ENCODE measurements around the gene CDK4. TPM values are rescaled to one million over a fixed set of nuclear protein-coding genes. Genes with fewer than 3 reads are reported as not detected.

CDK4 gene
- total and polyA plus RNA-seq, 2 of the 13 experiments (the other 11 are each of a cell fraction or from before 2014, with no cell fraction given): 191 to 209 TPM

DNA sequence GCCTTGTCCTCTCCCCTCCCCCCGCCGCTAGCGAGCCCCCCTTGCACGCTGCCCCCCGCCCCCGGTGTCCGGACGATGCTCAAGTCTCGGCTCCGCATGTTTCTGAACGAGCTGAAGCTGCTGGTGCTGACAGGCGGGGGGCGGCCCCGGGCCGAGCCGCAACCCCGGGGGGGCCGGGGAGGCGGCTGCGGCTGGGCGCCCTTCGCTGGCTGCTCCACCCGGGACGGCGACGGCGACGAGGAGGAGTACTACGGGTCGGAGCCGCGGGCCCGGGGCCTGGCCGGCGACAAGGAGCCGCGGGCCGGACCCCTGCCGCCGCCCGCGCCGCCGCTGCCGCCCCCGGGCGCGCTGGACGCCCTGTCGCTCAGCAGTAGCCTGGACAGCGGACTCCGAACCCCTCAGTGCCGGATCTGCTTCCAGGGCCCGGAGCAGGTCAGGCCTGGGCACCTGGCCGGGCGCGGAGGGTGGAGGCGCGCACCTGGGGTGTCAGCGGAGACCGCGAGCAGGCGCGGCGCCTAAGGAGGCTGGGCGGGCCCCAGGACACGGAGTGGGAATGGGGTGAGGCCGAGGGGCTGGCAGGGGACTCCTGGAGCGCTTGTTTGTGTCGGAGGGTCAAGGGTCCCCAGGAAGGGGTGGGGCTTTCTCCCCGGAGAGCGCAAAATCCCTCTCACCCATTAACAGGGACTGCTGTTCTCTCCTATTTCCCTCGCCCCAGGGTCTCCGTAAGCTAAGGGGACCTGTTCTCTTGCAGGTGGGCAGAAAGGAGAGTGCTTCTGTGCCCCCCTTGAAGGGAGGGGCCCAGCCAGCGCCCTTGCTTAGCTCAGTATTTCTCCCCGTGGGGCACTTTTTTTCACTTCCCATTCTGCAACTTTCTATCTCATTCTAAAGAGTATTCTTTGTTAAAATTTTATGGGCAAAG lies 3.6 kb upstream of the CDK4 start (continued):
- TF ChIP-seq, protein P1, sequence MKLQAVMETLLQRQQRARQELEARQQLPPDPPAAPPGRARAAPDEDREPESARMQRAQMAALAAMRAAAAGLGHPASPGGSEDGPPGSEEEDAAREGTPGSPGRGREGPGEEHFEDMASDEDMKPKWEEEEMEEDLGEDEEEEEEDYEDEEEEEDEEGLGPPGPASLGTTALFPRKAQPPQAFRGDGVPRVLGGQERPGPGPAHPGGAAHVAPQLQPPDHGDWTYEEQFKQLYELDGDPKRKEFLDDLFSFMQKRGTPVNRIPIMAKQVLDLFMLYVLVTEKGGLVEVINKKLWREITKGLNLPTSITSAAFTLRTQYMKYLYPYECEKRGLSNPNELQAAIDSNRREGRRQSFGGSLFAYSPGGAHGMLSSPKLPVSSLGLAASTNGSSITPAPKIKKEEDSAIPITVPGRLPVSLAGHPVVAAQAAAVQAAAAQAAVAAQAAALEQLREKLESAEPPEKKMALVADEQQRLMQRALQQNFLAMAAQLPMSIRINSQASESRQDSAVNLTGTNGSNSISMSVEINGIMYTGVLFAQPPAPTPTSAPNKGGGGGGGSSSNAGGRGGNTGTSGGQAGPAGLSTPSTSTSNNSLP (IDR thresholded peaks at IDR 0.05; ENCODE audit: low read depth, low read length): no peak
- TF ChIP-seq, protein P2, sequence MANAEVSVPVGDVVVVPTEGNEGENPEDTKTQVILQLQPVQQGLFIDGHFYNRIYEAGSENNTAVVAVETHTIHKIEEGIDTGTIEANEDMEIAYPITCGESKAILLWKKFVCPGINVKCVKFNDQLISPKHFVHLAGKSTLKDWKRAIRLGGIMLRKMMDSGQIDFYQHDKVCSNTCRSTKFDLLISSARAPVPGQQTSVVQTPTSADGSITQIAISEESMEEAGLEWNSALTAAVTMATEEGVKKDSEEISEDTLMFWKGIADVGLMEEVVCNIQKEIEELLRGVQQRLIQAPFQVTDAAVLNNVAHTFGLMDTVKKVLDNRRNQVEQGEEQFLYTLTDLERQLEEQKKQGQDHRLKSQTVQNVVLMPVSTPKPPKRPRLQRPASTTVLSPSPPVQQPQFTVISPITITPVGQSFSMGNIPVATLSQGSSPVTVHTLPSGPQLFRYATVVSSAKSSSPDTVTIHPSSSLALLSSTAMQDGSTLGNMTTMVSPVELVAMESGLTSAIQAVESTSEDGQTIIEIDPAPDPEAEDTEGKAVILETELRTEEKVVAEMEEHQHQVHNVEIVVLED (CRISPR knock-in tag; IDR thresholded peaks at IDR 0.05; ENCODE audit: borderline replicate concordance): no peak; the same call in 1 of the 2 replicates
- TF ChIP-seq SAFB2 (CRISPR knock-in tag; IDR thresholded peaks at IDR 0.05; ENCODE audit: borderline replicate concordance, low read depth) (no peak), ZNF562 (CRISPR knock-in tag; IDR thresholded peaks at IDR 0.05; ENCODE audit: borderline replicate concordance) (no peak), PRMT3 (CRISPR knock-in tag; IDR thresholded peaks at IDR 0.05; ENCODE audit: borderline replicate concordance, low read depth) (no peak), ZNF567 (CRISPR knock-in tag; IDR thresholded peaks at IDR 0.05; ENCODE audit: borderline replicate concordance) (no peak), DR1 (CRISPR knock-in tag; IDR thresholded peaks at IDR 0.05) (no peak), SMYD3 (CRISPR knock-in tag; IDR thresholded peaks at IDR 0.05) (no peak), ZNF3 (CRISPR knock-in tag; IDR thresholded peaks at IDR 0.05) (no peak)
- TF ChIP-seq, protein P3, sequence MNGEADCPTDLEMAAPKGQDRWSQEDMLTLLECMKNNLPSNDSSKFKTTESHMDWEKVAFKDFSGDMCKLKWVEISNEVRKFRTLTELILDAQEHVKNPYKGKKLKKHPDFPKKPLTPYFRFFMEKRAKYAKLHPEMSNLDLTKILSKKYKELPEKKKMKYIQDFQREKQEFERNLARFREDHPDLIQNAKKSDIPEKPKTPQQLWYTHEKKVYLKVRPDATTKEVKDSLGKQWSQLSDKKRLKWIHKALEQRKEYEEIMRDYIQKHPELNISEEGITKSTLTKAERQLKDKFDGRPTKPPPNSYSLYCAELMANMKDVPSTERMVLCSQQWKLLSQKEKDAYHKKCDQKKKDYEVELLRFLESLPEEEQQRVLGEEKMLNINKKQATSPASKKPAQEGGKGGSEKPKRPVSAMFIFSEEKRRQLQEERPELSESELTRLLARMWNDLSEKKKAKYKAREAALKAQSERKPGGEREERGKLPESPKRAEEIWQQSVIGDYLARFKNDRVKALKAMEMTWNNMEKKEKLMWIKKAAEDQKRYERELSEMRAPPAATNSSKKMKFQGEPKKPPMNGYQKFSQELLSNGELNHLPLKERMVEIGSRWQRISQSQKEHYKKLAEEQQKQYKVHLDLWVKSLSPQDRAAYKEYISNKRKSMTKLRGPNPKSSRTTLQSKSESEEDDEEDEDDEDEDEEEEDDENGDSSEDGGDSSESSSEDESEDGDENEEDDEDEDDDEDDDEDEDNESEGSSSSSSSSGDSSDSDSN (CRISPR knock-in tag; IDR thresholded peaks at IDR 0.05): peak; percentile 80
- TF ChIP-seq, protein P4, sequence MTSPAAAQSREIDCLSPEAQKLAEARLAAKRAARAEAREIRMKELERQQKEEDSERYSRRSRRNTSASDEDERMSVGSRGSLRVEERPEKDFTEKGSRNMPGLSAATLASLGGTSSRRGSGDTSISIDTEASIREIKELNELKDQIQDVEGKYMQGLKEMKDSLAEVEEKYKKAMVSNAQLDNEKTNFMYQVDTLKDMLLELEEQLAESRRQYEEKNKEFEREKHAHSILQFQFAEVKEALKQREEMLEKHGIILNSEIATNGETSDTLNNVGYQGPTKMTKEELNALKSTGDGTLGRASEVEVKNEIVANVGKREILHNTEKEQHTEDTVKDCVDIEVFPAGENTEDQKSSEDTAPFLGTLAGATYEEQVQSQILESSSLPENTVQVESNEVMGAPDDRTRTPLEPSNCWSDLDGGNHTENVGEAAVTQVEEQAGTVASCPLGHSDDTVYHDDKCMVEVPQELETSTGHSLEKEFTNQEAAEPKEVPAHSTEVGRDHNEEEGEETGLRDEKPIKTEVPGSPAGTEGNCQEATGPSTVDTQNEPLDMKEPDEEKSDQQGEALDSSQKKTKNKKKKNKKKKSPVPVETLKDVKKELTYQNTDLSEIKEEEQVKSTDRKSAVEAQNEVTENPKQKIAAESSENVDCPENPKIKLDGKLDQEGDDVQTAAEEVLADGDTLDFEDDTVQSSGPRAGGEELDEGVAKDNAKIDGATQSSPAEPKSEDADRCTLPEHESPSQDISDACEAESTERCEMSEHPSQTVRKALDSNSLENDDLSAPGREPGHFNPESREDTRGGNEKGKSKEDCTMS (CRISPR knock-in tag; conservative IDR thresholded peaks at IDR 0.05): no peak
- TF ChIP-seq, protein P5, sequence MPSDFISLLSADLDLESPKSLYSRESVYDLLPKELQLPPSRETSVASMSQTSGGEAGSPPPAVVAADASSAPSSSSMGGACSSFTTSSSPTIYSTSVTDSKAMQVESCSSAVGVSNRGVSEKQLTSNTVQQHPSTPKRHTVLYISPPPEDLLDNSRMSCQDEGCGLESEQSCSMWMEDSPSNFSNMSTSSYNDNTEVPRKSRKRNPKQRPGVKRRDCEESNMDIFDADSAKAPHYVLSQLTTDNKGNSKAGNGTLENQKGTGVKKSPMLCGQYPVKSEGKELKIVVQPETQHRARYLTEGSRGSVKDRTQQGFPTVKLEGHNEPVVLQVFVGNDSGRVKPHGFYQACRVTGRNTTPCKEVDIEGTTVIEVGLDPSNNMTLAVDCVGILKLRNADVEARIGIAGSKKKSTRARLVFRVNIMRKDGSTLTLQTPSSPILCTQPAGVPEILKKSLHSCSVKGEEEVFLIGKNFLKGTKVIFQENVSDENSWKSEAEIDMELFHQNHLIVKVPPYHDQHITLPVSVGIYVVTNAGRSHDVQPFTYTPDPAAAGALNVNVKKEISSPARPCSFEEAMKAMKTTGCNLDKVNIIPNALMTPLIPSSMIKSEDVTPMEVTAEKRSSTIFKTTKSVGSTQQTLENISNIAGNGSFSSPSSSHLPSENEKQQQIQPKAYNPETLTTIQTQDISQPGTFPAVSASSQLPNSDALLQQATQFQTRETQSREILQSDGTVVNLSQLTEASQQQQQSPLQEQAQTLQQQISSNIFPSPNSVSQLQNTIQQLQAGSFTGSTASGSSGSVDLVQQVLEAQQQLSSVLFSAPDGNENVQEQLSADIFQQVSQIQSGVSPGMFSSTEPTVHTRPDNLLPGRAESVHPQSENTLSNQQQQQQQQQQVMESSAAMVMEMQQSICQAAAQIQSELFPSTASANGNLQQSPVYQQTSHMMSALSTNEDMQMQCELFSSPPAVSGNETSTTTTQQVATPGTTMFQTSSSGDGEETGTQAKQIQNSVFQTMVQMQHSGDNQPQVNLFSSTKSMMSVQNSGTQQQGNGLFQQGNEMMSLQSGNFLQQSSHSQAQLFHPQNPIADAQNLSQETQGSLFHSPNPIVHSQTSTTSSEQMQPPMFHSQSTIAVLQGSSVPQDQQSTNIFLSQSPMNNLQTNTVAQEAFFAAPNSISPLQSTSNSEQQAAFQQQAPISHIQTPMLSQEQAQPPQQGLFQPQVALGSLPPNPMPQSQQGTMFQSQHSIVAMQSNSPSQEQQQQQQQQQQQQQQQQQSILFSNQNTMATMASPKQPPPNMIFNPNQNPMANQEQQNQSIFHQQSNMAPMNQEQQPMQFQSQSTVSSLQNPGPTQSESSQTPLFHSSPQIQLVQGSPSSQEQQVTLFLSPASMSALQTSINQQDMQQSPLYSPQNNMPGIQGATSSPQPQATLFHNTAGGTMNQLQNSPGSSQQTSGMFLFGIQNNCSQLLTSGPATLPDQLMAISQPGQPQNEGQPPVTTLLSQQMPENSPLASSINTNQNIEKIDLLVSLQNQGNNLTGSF (CRISPR knock-in tag; IDR thresholded peaks at IDR 0.05): peak; percentile 30; the same call in 1 of the 2 replicates
- TF ChIP-seq, protein P6, sequence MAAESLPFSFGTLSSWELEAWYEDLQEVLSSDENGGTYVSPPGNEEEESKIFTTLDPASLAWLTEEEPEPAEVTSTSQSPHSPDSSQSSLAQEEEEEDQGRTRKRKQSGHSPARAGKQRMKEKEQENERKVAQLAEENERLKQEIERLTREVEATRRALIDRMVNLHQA (CRISPR knock-in tag; IDR thresholded peaks at IDR 0.05): no peak
